Measurements from ENCODE around the gene HES5. TPM values are rescaled to one million over a fixed set of nuclear protein-coding genes. Genes with fewer than 3 reads are reported as not detected.
A peak's percentile ranks its signal among the peaks of the same experiment; 100 is the strongest.

The HES5 gene
- total and polyA plus RNA-seq, 2 donors (not counting 1 experiment from before 2014, with no cell fraction given): not detected

- TF ChIP-seq CTCF (conservative IDR thresholded peaks at IDR 0.05 in 1 of 2, IDR thresholded peaks at IDR 0.05 in 1 of 2; ENCODE audit: low read depth in 1 of 2, low read length in 2 of 2) (no peak), EZH2 (IDR thresholded peaks at IDR 0.05; ENCODE audit: low read length, missing control alignments) (no peak)
- Histone ChIP-seq H3K4me2 (ENCODE audit: extremely low read depth, insufficient read depth, low read length) (no peak overlapping the region), H3K36me3 (ENCODE audit: control insufficient read depth, insufficient read depth, low read length) (peaks cover 2% of the 10 kb centered on the region), H3K27me3 (ENCODE audit: control insufficient read depth, insufficient read depth, low read length) (peaks cover 5% of the 10 kb centered on the region), H4K20me1 (ENCODE audit: control insufficient read depth, extremely low read depth, insufficient read depth, low read length) (no peaks in the 10 kb centered on the region), H3K4me3 (replicated peaks in 1 of 4; ENCODE audit: control extremely low read depth in 1 of 4, insufficient read depth in 1 of 4, low read depth in 3 of 4, low read length in 4 of 4) (no peak overlapping the region), H3K27ac (ENCODE audit: insufficient read depth, low read length) (no peak overlapping the region), H3K79me2 (ENCODE audit: control insufficient read depth, insufficient read depth, low read length) (peaks cover 32% of the 10 kb centered on the region), H2AFZ (ENCODE audit: low read length) (no peak overlapping the region), H3K9me3 (ENCODE audit: control insufficient read depth, insufficient read depth, low read depth, low read length) (no peaks in the 10 kb centered on the region), H3K4me1 (ENCODE audit: control insufficient read depth, extremely low read depth, insufficient read depth, low read length) (peaks cover 20% of the 10 kb centered on the region), H3K9ac (ENCODE audit: insufficient read depth, low read length) (no peak overlapping the region)
- no peak for DNase-seq (ENCODE audit: low read depth in 2 of 2)
Measured at GRCh38 chr1:2527556-2527860, 2.6 kb downstream of the HES5 start.

- peak overlapping the region; percentile 6 to 91 (median 25) for H3K4me3 ChIP-seq (replicated peaks in 1 of 4; ENCODE audit: control extremely low read depth in 1 of 4, insufficient read depth in 1 of 4, low read depth in 3 of 4, low read length in 4 of 4)
- no peak overlapping the region for H3K9ac ChIP-seq (ENCODE audit: insufficient read depth, low read length)
Measured at GRCh38 chr1:2526824-2527555, 3.1 kb downstream of the HES5 start.

More at GRCh38 chr1:2526824-2527555, 3.1 kb downstream of the HES5 start:
- H3K27me3 ChIP-seq (ENCODE audit: control insufficient read depth, insufficient read depth, low read length): peaks cover 5% of the 10 kb centered on the region
- H3K79me2 ChIP-seq (ENCODE audit: control insufficient read depth, insufficient read depth, low read length): peaks cover 34% of the 10 kb centered on the region
- TF ChIP-seq CTCF (conservative IDR thresholded peaks at IDR 0.05 in 1 of 2, IDR thresholded peaks at IDR 0.05 in 1 of 2; ENCODE audit: low read depth in 1 of 2, low read length in 2 of 2) (no peak), EZH2 (IDR thresholded peaks at IDR 0.05; ENCODE audit: low read length, missing control alignments) (no peak)
- peak overlapping the region; percentile 87 for H3K4me2 ChIP-seq (ENCODE audit: extremely low read depth, insufficient read depth, low read length)
- peak; percentile 23 to 48 for DNase-seq (ENCODE audit: low read depth in 2 of 2)
- H3K27ac ChIP-seq (ENCODE audit: insufficient read depth, low read length): no peak overlapping the region
- no peaks in the 10 kb centered on the region for H3K9me3 ChIP-seq (ENCODE audit: control insufficient read depth, insufficient read depth, low read depth, low read length)
- H4K20me1 ChIP-seq (ENCODE audit: control insufficient read depth, extremely low read depth, insufficient read depth, low read length): no peaks in the 10 kb centered on the region
- peak overlapping the region; percentile 37 for H2AFZ ChIP-seq (ENCODE audit: low read length)
- H3K4me1 ChIP-seq (ENCODE audit: control insufficient read depth, extremely low read depth, insufficient read depth, low read length): peaks cover 20% of the 10 kb centered on the region
- peaks cover 2% of the 10 kb centered on the region for H3K36me3 ChIP-seq (ENCODE audit: control insufficient read depth, insufficient read depth, low read length)

Measured in fibroblast of lung (primary cell).